Calu3 (cell line): ENCODE measurements around the gene SPHKAP. TPM values are rescaled to one million over a fixed set of nuclear protein-coding genes. Genes with fewer than 3 reads are reported as not detected.

Experiments
- BruUV-seq: library from RNA; stranded (reverse); fragments of 400-500 nt; replicated peaks from 2 replicates; lab custom pipeline; 2021; lab: Mats Ljungman, UMichigan
- CTCF ChIA-PET: fragments of 300-600 bp; sonication (Branson Sonifier 250); formaldehyde crosslinking; loops from one replicate; lab custom pipeline; 2022; ENCODE audit warnings: antibody characterized with exemption; lab: Charles Lee
- DNase-seq: peaks from one replicate; pipeline ENCODE4 v3.0.0; 2022
- H3K27ac Mint-ChIP-seq: one replicate; pipeline ENCODE4 v1.8.0; 2022; ENCODE audit warnings: mixed read lengths; ENCODE audit not compliant: unreplicated experiment
- H3K27me3 Mint-ChIP-seq: one replicate; pipeline ENCODE4 v1.8.0; 2022; ENCODE audit warnings: mixed read lengths; ENCODE audit not compliant: unreplicated experiment
- H3K36me3 Mint-ChIP-seq: one replicate; pipeline ENCODE4 v1.8.0; 2022; ENCODE audit warnings: mild to moderate bottlenecking, moderate library complexity, mixed read lengths; ENCODE audit not compliant: insufficient read depth, unreplicated experiment
- H3K4me1 Mint-ChIP-seq: one replicate; pipeline ENCODE4 v1.8.0; 2022; ENCODE audit warnings: mild to moderate bottlenecking, low read depth, mixed read lengths; ENCODE audit not compliant: unreplicated experiment
- H3K4me3 Mint-ChIP-seq: one replicate; pipeline ENCODE4 v1.8.0; 2022; ENCODE audit warnings: mild to moderate bottlenecking, low read depth, moderate library complexity, mixed read lengths; ENCODE audit not compliant: unreplicated experiment
- H3K9me3 Mint-ChIP-seq: one replicate; pipeline ENCODE4 v1.8.0; 2022; ENCODE audit warnings: low read depth, mixed read lengths; ENCODE audit not compliant: unreplicated experiment
- intact Hi-C: fragments of 100-400 bp; cut with micrococcal nuclease; formaldehyde crosslinking; loops from one replicate; pipeline ENCODE4 v1.10.0; 2022; ENCODE audit not compliant: unreplicated experiment
- total RNA-seq: library from RNA; stranded (reverse); gene quantifications from 2 replicates; pipeline ENCODE4 v1.2.3, GENCODE V29; 2022
- TF ChIP-seq, protein P1 (sequence below): fragments of 200-600 bp; IDR thresholded peaks from one replicate; pipeline ENCODE4 v1.8.0; 2022; ENCODE audit warnings: antibody characterized with exemption; ENCODE audit not compliant: unreplicated experiment

Gene SPHKAP
- total RNA-seq, 1 experiment from 2014 or later: not detected

DNA sequence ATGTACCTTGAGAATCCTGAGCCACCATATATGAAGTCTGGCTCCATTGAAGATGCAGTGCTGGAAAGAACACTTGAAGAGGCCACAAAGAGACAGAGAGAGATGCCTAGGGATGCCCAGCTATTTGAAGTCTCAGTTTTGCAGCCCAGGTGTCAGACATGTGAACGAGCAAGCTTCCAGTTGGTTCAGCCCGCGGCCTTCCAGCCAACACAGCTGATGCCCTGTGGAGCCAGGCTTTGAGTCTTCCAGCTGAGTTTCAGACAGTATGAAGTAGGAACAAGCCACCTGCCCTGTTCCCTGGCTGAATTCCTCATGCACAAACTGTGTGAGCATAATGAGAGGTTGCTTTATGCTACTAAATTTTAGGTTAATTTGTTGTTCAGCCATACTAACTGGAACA is 108.8 kb downstream of the SPHKAP start:
- TF ChIP-seq, protein P1, sequence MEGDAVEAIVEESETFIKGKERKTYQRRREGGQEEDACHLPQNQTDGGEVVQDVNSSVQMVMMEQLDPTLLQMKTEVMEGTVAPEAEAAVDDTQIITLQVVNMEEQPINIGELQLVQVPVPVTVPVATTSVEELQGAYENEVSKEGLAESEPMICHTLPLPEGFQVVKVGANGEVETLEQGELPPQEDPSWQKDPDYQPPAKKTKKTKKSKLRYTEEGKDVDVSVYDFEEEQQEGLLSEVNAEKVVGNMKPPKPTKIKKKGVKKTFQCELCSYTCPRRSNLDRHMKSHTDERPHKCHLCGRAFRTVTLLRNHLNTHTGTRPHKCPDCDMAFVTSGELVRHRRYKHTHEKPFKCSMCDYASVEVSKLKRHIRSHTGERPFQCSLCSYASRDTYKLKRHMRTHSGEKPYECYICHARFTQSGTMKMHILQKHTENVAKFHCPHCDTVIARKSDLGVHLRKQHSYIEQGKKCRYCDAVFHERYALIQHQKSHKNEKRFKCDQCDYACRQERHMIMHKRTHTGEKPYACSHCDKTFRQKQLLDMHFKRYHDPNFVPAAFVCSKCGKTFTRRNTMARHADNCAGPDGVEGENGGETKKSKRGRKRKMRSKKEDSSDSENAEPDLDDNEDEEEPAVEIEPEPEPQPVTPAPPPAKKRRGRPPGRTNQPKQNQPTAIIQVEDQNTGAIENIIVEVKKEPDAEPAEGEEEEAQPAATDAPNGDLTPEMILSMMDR: no peak
- no peak overlapping the region for H3K27ac Mint-ChIP-seq
- H3K27me3 Mint-ChIP-seq: no peaks in the 10 kb centered on the region
- DNase-seq: no peak
- intact Hi-C loops: no loop called here
- no TSS peak for BruUV-seq
- no peaks in the 10 kb centered on the region for H3K36me3 Mint-ChIP-seq
- no peak overlapping the region for H3K4me3 Mint-ChIP-seq
- no peaks in the 10 kb centered on the region for H3K4me1 Mint-ChIP-seq
- CTCF ChIA-PET: no interaction called here
- H3K9me3 Mint-ChIP-seq: no peaks in the 10 kb centered on the region

GRCh38 chr2:228067309-228067708 is 114.2 kb downstream of the SPHKAP start:
- CTCF ChIA-PET: no interaction called here
- TF ChIP-seq, protein P1: no peak
- Mint-ChIP-seq H3K4me1 (no peaks in the 10 kb centered on the region), H3K36me3 (no peaks in the 10 kb centered on the region), H3K9me3 (no peaks in the 10 kb centered on the region), H3K4me3 (no peak overlapping the region), H3K27me3 (peaks cover 25% of the 10 kb centered on the region), H3K27ac (no peak overlapping the region)
- intact Hi-C loops: no loop called here
- BruUV-seq: no TSS peak
- no peak for DNase-seq

DNA sequence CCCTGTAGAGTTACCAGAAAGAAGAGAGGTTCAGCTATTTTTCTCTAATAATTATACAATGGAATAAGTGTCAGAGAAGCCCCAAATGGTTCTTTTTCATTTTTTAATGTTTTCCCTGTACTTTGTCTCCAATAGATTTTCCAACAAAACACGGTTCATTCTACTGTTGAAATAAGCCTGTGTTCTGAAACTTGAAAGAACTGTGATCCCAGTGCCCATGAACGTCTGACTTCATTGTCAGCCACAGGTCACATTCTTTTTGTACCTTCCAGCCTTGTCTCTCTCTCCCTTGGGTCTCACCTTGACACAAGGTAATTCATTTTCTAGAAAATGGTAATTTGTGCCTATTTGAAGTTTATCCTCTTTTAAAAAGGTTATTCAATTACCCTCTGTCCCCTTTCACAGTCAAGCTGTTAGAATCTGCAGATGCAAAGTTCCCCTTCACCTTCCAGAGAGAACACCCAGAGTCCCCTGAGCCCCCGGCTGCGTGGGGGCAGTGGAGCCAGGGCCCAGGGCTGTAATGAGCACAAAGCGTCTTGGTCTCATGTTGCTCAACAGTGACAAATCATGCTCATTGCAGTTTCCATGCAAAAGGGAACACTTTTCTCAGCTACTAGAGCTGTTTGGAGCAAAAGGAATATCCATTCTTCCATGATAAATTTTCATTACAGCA is 115.2 kb downstream of the SPHKAP start:
- BruUV-seq: no TSS peak
- Mint-ChIP-seq H3K4me3 (no peak overlapping the region), H3K9me3 (no peaks in the 10 kb centered on the region), H3K27ac (no peak overlapping the region), H3K27me3 (peaks cover 25% of the 10 kb centered on the region), H3K4me1 (no peaks in the 10 kb centered on the region), H3K36me3 (no peaks in the 10 kb centered on the region)
- CTCF ChIA-PET: no interaction called here
- TF ChIP-seq, protein P1: no peak
- DNase-seq: no peak
- intact Hi-C loops: no loop called here

DNA sequence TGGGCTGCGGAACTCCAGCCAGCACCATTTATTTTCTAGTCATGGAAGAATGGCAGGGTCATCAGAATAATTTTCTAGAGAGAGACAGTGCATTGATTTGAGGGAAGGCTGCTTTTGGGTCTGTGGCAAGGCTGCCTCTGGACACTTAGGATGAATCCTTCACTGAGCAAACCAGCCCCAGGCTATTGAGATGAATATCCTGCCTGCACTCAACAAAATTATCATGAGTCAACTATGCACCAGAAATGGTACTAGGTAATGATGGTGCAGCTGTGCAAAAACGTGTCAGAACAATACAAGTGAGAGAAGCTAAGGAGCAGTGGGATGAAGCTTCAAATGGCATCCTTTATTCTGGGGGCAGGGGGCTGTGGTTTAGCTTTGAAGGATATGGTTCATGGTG is 115.8 kb downstream of the SPHKAP start:
- TF ChIP-seq, protein P1: no peak
- intact Hi-C loops: no loop called here
- no peaks in the 10 kb centered on the region for H3K4me1 Mint-ChIP-seq
- CTCF ChIA-PET: interaction anchor here (0.6 kb wide), 1 partner anchor 26 kb away, joined by 3 read pairs; no protein-coding TSS in a partner anchor
- no peaks in the 10 kb centered on the region for H3K36me3 Mint-ChIP-seq
- no TSS peak for BruUV-seq
- H3K4me3 Mint-ChIP-seq: no peak overlapping the region
- no peaks in the 10 kb centered on the region for H3K9me3 Mint-ChIP-seq
- no peak for DNase-seq
- peaks cover 25% of the 10 kb centered on the region for H3K27me3 Mint-ChIP-seq
- no peak overlapping the region for H3K27ac Mint-ChIP-seq
